Stimulated activated CD8-positive, alpha-beta memory T cell treated with anti-CD3 and anti-CD28 coated beads, Interleukin-15, amount 100 ng/mL, for 48 hours (primary cell): ENCODE measurements around the gene CPTP.

Experiments used
- DNase-seq, 2 donors: peaks; one replicate each; pipeline ENCODE4 v3.0.0-alpha.2; 2020; ENCODE audit warnings: low read depth in 2 of 2

Gene CPTP

DNA sequence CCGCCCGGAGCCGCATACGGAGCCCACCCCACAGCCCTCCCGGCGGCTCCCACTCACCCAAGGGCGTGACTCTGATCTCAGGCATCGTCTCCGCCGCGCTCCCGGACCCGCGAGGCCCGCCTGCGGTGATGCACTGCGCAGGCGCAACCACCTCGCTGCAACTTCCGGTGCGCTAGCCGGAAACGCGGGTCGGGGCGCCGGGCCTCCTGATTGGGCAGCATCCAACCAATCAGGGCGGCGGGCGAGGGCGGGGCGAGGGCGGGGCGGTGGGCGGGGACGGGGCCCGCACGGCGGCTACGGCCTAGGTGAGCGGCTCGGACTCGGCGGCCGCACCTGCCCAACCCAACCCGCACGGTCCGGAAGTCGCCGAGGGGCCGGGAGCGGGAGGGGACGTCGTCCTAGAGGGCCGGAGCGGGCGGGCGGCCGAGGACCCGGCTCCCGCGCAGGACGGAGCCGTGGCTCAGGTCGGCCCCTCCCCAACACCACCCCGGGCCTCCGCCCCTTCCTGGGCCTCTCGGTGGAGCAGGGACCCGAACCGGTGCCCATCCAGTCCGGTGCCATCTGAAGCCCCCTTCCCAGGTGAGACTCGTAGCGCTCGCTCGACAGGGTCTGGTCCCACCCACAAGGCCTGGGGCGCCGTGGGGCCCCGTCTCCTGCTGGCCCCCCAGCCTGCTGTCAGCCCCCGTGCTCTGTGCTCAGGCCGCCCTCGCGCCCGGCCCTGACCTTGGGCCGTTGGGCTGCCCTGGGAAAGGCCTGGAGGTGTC lies at the start of gene CPTP, which contains the start of gene INTS11:
TSS of gene CPTP (plus strand) at position 279 of the 764 bp plus-strand sequence. CDS start 2,109 bp downstream, outside the sequence.
TSS of gene INTS11 (minus strand) at position 137 of the 764 bp plus-strand sequence. CDS start at position 85, 52 bp downstream.
- DNase-seq = peak; percentile 93 to 96

DNA sequence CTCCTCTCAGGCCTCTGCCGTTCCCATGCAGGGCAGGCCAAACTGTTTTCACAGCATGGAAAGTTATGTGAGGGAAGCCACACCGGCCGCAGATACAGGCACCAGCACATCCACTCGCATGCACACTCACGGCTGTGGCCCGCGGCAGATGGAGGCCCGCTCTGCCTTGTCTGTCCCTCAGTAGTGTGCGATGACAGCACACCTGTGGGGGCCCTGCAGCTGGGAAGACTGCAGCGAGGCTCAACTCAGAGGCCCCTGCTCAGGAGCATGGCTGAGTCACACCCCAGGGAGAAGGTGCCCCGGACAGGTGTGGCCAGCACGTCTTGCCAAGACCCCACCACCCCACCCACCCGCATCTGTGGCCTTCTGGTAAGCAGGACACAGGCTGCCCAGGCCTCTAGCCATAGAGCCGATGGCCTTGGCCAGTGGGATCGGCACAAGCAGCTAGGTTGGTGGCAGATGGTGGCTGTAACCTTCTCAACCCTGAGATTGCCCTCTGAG lies 49.6 kb upstream of the CPTP start:
- DNase-seq = no peak

DNA sequence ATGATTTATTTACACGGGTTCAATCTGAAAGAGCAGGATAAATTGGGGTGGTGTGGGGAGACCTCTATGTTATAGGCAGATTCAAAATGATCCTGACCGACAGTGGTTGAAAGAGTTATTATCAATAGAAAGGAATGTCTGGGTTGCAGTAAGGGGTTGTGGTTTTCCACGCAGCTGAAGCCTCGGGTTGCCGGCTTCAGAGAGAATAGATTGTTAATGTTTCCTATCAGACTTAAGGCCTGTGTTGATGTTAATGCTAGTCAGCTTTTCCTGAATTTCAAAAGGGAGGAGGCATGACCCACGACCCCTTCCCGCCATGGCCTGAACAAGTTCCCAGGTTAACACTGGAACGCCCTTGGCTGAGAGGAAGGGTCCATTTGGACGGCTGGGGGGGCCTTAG lies 48.8 kb upstream of the CPTP start:
- DNase-seq = no peak

DNA sequence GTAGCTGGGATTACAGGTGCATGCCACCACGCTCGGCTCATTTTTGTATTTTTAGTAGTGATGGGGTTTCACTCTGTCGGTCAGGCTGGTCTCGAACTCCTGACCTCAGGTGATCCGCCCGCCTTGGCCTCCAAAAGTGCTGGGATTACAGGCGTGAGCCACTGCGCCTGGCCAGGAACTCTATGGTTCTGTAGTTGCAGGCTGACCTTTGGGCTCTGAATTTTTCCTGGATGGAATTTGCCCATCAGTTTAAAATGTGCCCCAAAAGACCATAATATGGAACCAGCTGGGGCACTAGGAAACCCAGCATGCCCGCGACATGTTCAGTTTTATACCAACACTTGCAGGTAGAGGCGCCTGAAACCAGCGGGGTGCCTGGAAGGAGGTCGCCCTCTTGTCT lies 46.0 kb upstream of the CPTP start:
- no peak for DNase-seq

DNA sequence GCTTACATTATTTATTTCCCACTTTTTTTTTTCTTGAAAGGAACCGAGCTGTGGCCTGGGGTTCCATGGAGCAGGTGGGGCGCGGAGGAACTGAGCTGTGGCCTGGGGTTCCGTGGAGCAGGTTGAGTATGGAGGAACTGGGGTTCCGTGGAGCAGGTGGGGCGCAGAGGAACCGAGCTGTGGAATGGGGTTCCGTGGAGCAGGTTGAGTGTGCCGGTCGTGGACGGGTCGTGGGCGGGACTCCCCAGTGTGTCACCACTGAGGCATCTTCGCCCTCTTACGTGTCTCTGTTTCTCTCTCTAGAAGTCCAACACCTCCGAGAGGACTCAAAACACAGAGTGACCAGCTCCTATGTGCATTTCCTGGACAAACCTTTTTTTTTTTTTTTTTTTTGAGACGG lies 45.6 kb upstream of the CPTP start:
- no peak for DNase-seq

DNA sequence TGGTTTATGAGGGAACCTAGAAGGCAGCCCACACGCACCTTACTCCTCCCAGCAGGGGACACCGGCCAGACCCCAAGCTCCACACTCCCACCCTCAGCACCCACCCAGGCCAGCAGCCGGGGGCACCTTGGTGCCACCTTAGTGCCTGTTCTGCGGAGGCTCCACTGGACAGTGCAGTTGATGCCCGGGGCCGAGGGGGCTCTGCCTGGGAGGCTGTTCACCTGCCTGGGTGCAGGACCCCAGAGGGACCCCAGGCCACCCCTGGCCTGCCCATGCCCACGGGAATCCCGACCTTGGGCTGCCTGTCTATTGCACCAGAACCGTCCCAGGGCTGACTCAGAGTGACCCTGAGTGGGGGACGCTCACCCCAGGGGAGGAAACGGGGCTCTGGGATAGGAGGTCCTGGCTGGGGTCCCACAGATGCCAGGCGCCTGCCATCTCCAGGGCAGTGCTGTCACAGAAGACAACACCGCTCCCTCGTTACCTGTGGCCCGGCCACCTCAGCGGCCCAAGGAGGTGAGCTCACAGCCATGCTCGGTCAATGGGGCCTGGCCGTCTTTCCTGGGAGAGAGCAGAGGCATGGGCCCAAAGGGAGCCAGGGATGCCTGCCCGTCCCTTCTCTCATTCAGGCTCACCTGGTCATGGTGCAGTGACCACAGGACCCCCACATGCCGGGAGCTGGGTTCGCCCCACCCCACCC lies 43.7 kb upstream of the CPTP start:
- no peak for DNase-seq

DNA sequence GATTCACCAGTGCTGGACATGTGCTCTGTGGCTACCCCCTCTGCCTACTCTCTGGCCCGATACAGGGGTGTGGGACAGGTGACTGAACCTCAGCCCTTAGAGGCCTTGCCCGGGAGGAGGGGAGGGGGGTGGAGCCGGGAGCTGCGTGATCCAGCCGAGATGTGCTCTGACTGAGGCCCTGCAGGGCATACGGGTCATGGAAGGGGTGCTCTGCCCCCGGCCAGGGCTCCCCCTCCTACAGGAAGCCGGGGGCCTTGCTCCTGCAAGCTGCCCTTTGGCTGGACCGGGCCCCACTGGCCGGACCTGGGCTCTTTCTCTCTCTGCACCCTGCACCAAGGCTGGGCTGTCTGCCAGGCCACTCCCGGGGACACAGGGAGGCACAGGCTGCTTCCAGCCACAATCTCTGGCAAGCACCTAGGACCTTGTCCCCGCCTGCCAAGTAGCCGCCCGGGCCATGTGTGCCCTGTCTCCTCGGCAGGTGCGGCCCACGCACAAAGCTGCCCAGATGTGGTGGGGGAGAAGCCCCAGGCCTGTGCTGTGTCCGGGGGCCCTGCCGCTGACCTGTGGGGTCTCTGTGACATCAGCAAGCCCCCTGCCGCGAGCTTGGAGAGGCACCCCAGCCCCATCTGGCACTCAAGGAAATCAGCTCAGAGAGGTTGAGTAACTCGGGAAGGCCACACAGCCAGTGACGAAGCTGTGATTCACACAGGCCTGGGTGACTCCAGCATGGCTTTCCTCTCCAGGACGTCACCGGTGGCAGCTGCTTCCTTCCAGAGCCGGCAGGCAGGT lies 42.9 kb upstream of the CPTP start:
- peak in 1 of 2 donors; percentile 19 for DNase-seq

DNA sequence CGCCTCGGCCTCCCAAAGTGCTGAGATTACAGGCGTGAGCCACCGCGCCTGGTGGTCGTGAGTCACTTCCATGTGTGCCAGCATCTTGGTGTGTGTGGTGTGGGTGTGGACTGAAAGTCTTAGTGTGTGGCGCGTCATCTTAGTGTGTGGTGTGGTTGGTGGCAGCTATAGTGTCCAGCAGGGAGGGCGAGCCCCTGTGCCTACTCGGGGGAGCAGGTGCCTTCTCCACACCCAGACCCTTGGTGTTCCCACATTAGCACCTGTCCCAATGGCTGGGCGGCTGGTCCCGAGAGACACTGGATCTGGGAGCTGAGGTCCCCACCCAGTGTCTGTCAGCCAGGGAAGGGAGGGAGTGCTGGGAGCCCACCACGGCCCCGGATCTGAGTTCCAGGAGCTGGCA lies 41.6 kb upstream of the CPTP start:
- DNase-seq = peak in 1 of 2 donors; percentile 44

DNA sequence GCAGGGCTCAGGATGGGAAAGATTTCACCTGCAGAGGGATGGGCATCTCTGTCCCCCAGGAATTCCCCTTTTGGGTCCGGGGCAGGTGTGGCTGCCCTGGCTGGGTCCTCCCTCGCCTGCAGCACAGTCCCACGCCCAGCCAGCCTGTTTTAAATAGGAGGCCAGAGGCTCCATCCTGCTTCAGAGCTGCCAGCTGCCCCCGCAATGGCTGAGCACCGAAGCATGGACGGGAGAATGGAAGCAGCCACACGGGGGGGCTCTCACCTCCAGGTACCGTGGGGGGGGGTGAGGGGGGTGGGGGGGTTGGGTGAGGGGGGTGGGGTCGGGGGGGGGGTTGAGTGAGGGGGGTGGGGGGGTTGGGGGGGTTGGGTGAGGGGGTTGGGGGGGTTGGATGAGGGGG lies 40.8 kb upstream of the CPTP start:
- DNase-seq = no peak

DNA sequence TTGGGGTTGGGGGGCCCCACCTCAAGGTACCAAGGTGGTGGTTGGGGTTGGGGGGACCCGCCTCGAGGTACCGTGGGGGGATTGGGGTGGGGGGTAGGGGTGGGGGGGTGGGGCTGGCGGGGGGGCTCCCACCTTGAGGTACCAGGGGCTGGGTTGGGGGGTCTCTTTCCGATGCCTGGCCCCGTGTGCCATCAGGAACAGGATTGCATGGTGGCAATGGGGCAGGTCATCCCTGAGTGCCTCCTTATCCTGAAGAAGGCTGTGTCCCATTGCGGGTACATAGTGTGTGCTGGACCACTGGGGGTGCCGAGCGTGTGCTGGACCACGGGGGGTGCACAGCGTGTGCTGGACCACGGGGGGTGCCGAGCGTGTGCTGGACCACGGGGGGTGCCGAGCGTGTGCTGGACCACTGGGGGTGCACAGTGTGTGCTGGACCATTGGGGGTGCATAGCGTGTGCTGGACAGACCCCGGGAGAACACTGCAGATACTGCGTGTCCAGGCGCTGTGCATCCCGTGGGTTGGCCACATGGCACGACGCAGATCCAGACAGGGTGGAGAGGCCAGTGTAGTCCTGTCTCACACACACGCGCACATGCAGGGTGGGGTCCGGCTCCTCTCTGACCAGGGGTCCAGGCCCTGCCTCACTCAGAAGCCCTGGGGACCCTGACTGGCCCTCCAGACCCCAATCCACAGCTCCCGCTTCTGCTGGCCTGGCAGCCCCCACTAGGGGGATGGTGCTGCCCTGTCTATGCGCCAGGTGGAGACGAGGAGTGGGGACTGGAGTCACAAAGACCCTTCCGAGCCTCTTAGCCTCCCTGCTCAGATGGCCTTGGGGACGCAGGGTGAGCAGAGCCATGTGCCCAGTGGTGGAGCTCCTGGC lies 40.1 kb upstream of the CPTP start:
- DNase-seq = no peak

DNA sequence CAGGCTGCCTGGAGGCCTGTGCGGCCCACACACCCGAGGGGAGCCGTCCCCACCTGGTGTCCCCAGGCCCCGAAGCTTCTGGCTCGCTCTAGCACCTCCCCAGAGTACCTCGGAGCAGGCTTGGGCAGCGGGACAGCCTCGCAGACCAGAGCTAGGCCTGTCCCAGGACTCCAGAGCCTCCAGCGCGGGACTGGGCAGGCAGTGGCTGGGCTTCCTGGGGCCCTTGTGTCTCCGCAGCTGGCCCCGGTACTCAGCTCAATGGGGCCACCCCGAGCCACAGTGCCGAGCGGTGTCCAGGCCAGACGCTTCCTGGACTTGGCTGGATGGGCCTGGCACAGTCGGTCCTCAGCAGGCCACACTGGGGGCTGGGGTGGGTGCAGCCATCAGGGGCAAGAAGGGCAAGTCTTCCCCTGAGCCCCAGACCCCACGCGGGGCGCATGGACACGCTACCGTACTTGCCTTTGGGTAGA lies 39.5 kb upstream of the CPTP start:
- DNase-seq = no peak

DNA sequence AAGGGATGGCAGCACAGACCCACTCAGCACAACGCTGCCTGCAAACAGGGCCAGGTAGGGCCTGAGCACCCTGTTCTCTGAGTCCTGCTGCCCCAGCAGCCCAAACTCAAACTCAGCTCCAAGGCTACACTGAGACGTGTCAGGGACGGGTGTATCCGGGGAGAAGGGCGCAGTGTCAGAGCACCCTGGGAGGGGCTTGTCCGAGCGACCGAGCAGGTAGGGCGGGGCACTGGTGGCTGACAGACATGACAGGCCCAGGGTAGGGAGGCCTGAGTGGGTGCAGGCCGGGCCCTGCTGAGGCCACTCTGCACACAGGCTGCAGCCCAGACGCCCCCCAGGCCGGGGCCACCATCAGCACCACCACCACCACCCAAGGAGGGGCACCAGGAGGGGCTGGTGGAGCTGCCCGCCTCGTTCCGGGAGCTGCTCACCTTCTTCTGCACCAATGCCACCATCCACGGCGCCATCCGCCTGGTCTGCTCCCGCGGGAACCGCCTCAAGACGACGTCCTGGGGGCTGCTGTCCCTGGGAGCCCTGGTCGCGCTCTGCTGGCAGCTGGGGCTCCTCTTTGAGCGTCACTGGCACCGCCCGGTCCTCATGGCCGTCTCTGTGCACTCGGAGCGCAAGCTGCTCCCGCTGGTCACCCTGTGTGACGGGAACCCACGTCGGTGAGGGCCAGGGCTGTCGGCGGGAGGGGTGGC lies 38.8 kb upstream of the CPTP start:
- no peak for DNase-seq

DNA sequence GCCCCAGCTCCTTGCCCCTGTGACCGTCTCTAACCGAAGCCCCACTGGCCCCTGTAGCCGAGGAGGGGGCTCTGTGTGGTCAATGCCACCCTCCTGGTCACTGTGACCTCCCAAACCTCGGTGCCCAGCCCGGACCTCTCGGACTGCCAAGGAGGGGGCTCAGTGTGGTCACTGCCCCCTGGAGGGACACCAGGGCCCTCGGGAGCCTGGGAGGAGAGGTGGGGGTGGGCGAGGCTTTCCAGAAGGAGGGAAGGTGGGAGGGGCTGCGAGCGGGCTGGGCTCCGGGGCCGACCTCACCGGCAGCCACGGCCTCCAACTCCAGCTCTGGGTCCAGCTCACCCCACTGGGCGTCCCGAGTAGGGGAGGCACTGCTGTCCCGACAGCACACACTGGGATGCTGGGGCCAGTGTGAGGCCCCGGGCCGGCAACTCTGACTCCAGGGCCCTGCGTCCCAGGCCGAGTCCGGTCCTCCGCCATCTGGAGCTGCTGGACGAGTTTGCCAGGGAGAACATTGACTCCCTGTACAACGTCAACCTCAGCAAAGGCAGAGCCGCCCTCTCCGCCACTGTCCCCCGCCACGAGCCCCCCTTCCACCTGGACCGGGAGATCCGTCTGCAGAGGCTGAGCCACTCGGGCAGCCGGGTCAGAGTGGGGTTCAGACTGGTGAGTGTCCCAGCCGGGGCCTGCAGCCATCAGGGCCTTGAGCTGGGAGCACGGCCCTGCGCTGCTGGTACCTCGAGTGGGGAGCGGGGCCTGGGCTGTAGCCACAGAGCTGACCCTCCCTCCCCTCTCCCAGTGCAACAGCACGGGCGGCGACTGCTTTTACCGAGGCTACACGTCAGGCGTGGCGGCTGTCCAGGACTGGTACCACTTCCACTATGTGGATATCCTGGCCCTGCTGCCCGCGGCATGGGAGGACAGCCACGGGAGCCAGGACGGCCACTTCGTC lies 38.0 kb upstream of the CPTP start:
- DNase-seq = no peak

DNA sequence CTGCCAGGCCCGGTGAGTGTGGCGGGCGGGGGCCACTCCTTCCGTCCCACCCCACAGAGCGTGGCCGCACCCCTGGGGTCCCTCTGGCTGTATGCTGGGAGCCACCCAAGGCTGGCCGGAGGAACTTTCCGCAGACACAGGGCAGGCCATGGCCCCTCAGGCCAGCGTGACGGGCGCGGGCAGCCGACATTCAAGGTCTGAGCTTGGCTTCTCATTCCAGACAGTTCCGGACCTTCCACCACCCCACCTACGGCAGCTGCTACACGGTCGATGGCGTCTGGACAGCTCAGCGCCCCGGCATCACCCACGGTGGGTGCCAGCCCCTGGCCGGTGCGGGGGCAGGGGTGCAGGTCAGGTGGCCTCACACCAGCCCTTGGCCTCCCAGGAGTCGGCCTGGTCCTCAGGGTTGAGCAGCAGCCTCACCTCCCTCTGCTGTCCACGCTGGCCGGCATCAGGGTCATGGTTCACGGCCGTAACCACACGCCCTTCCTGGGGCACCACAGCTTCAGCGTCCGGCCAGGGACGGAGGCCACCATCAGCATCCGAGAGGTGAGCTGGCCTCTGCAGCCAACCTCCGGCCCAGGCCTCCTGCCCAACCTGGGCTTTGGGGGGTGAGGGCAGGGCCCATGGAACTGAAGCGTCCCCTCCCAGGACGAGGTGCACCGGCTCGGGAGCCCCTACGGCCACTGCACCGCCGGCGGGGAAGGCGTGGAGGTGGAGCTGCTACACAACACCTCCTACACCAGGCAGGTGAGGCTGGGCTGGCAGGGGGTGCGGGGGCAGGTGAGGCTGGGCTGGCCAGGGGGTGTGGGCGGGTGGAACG lies 37.1 kb upstream of the CPTP start:
- DNase-seq = no peak

DNA sequence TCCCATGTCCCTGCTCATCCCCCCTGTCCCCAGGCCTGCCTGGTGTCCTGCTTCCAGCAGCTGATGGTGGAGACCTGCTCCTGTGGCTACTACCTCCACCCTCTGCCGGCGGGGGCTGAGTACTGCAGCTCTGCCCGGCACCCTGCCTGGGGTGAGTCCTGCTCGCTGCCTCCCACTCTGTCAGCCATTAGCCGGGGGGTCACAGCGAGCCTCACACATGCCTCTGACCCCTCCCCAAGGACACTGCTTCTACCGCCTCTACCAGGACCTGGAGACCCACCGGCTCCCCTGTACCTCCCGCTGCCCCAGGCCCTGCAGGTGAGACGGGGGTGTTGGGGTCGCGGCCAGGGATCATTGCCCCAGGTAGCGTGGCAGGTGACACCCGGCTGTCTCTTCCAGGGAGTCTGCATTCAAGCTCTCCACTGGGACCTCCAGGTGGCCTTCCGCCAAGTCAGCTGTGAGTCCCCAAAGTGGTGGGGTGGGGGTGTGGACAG lies 34.3 kb upstream of the CPTP start:
- DNase-seq = no peak

DNA sequence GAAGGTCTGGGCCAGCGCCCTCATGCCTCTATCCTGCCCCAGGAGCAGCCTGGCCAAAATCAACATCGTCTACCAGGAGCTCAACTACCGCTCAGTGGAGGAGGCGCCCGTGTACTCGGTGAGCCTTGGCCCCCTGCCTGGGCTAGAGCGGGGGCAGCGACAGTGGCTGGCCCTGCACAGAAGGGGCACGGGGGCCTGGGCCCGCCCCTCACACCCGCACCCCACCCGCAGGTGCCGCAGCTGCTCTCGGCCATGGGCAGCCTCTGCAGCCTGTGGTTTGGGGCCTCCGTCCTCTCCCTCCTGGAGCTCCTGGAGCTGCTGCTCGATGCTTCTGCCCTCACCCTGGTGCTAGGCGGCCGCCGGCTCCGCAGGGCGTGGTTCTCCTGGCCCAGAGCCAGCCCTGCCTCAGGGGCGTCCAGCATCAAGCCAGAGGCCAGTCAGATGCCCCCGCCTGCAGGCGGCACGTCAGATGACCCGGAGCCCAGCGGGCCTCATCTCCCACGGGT lies 33.5 kb upstream of the CPTP start:
- no peak for DNase-seq

DNA sequence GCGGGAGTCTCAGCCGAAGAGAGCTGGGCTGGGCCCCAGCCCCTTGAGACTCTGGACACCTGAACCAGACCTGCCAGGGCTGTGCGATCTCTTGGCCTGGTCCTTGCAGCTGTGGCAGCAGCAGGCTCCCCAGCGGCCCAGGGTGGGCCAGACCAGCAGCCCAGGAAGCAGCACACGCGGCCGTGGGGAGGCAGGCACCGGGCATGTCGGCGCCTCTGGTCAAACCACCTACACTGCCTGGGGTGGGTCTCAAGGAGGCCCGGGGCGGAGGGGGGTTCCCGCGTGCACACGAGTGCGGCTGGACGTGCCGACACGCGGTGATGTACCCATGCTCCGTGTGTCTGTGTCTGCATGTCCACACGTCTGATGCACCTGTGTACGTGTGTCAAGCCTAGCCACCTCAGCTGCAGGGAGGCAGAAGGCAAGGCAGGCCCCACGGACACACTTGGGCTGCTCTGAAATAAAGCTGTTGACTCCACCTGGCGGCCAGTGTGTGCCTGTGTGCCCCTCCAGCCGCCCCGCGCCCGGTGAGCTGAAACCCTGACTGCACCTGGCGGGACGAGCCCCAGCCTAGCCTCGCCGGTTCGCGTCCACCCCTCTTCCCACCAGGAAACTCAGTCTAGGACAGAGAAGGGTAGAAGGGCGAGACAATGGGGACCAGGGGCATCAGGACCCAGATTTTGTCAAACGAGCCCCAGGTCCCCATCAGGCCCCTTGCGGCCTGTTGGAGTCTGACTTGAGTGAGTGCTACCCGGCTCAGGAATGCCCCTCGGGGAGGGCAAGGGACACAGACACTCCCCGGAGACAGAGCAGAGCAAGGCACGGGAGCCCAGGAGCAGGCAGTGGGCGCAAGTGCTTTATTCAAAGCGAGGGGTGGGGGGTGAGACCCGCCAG lies 32.8 kb upstream of the CPTP start:
- DNase-seq = peak in 1 of 2 donors; percentile 40
